Measurements from ENCODE around the gene CPNE9.

Gene CPNE9

GRCh38 chr3:9686050-9686550 lies 17.5 kb upstream of the CPNE9 start:
- Histone ChIP-seq H3K4me2 (ENCODE audit: low read depth, low read length, poor library complexity, severe bottlenecking) (no peak overlapping the region), H3K36me3 (ENCODE audit: low read length) (no peaks in the 10 kb centered on the region), H4K20me1 (ENCODE audit: low read depth, low read length) (no peaks in the 10 kb centered on the region), H3K9me2 (replicated peaks; ENCODE audit: insufficient read depth, low read length) (no peaks in the 10 kb centered on the region), H3K79me2 (ENCODE audit: insufficient read depth, low read length) (no peaks in the 10 kb centered on the region), H2AFZ (ENCODE audit: low read depth, low read length, severe bottlenecking) (no peak overlapping the region), H3F3A (ENCODE audit: insufficient read depth) (no peaks in the 10 kb centered on the region), H3K27ac (ENCODE audit: low read depth, low read length) (no peak overlapping the region), H3K9me3 (ENCODE audit: insufficient read depth, low read length) (no peaks in the 10 kb centered on the region), H3K9ac (ENCODE audit: low read length) (no peak overlapping the region), H3K4me3 (ENCODE audit: insufficient read depth, low read length, poor library complexity, severe bottlenecking) (no peak overlapping the region), H3K27me3 (ENCODE audit: low read length) (no peaks in the 10 kb centered on the region)
- TF ChIP-seq EZH2phosphoT487 (conservative IDR thresholded peaks at IDR 0.05; ENCODE audit: low read length) (no peak), CTCF (IDR thresholded peaks at IDR 0.05; ENCODE audit: insufficient read depth, low read length, poor library complexity, severe bottlenecking) (no peak)

- H4K20me1 ChIP-seq (ENCODE audit: low read depth, low read length) = no peaks in the 10 kb centered on the region
- no peak overlapping the region for H2AFZ ChIP-seq (ENCODE audit: low read depth, low read length, severe bottlenecking)
- H3F3A ChIP-seq (ENCODE audit: insufficient read depth) = no peaks in the 10 kb centered on the region
- H3K9me3 ChIP-seq (ENCODE audit: insufficient read depth, low read length) = no peaks in the 10 kb centered on the region
- H3K4me3 ChIP-seq (ENCODE audit: insufficient read depth, low read length, poor library complexity, severe bottlenecking) = no peak overlapping the region
- no peak overlapping the region for H3K27ac ChIP-seq (ENCODE audit: low read depth, low read length)
- no peak overlapping the region for H3K4me2 ChIP-seq (ENCODE audit: low read depth, low read length, poor library complexity, severe bottlenecking)
- no peaks in the 10 kb centered on the region for H3K9me2 ChIP-seq (replicated peaks; ENCODE audit: insufficient read depth, low read length)
- TF ChIP-seq CTCF (IDR thresholded peaks at IDR 0.05; ENCODE audit: insufficient read depth, low read length, poor library complexity, severe bottlenecking) (no peak), EZH2phosphoT487 (conservative IDR thresholded peaks at IDR 0.05; ENCODE audit: low read length) (no peak)
- H3K36me3 ChIP-seq (ENCODE audit: low read length) = no peaks in the 10 kb centered on the region
- H3K27me3 ChIP-seq (ENCODE audit: low read length) = no peaks in the 10 kb centered on the region
- no peaks in the 10 kb centered on the region for H3K79me2 ChIP-seq (ENCODE audit: insufficient read depth, low read length)
- no peak overlapping the region for H3K9ac ChIP-seq (ENCODE audit: low read length)
These were observed 16.9 kb upstream of the CPNE9 start for GRCh38 chr3:9686703-9687102.

GRCh38 chr3:9687514-9687913 lies 16.1 kb upstream of the CPNE9 start:
- Histone ChIP-seq H3K9ac (ENCODE audit: low read length) (no peak overlapping the region), H4K20me1 (ENCODE audit: low read depth, low read length) (no peaks in the 10 kb centered on the region), H3K79me2 (ENCODE audit: insufficient read depth, low read length) (no peaks in the 10 kb centered on the region), H3K27ac (ENCODE audit: low read depth, low read length) (no peak overlapping the region), H3K9me2 (replicated peaks; ENCODE audit: insufficient read depth, low read length) (no peaks in the 10 kb centered on the region), H3F3A (ENCODE audit: insufficient read depth) (no peaks in the 10 kb centered on the region), H3K4me2 (ENCODE audit: low read depth, low read length, poor library complexity, severe bottlenecking) (no peak overlapping the region), H3K36me3 (ENCODE audit: low read length) (no peaks in the 10 kb centered on the region), H3K27me3 (ENCODE audit: low read length) (no peaks in the 10 kb centered on the region), H3K9me3 (ENCODE audit: insufficient read depth, low read length) (no peaks in the 10 kb centered on the region), H2AFZ (ENCODE audit: low read depth, low read length, severe bottlenecking) (no peak overlapping the region), H3K4me3 (ENCODE audit: insufficient read depth, low read length, poor library complexity, severe bottlenecking) (no peak overlapping the region)
- TF ChIP-seq CTCF (IDR thresholded peaks at IDR 0.05; ENCODE audit: insufficient read depth, low read length, poor library complexity, severe bottlenecking) (no peak), EZH2phosphoT487 (conservative IDR thresholded peaks at IDR 0.05; ENCODE audit: low read length) (no peak)

Measured in SU-DHL-6 (cell line).